GM18517 (cell line): ENCODE data around the gene THEM4.
"Not testable (repeated sequence)": the region's sequence is repeated elsewhere in the genome, so short reads cannot be mapped to it uniquely, and the experiment has no call there.

ENCODE experiments used
- ATAC-seq: cut with Tn5 transposase; IDR thresholded peaks from one replicate; pipeline ENCODE4 v1.9.1; 2021; ENCODE audit warnings: mild to moderate bottlenecking, moderate library complexity; ENCODE audit not compliant: unreplicated experiment

Gene THEM4

DNA sequence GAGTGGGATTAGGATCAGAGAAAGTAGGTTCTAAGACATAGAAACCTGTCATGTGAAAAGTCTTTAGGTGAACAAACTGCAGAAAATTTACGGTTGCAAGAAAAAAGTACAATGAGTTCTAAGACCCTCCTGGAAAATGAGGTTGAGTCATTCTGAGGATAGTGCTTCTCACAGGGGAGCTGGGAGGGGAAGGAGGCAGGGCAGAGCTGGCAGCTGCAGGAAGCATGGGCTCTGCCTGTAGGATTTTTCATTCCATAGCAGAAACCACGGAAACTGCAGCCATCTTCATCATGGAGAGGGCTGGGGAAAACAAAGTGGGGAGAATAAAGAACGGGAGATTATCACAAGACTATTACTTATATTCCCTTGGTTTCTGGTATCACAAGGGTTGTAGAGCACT, 25.8 kb upstream of the THEM4 start:
- ATAC-seq = no peak

- no peak for ATAC-seq
Observed at GRCh38 chr1:151934048-151934493, 24.8 kb upstream of the THEM4 start.

- no peak for ATAC-seq
Observed at GRCh38 chr1:151924691-151925587, 15.6 kb upstream of the THEM4 start.

DNA sequence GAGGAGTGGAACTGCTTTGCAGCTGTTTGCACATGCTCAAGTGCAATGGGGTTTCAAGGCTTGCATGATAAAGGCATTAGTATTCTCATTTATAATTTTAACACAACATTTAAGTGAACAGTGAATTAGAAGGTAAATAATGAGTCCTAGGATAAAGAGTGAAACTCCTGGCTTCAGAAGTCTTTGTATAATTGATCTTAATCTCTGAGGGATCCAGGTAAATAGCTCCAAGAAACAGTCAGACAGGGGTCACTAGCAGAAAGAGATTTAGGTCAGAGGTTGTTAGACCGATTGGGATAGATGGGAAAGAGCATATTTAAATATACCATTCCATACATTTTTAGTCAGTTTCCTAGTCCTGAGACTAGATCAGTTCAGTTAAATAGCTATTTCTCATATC, 14.1 kb upstream of the THEM4 start:
- no peak for ATAC-seq

DNA sequence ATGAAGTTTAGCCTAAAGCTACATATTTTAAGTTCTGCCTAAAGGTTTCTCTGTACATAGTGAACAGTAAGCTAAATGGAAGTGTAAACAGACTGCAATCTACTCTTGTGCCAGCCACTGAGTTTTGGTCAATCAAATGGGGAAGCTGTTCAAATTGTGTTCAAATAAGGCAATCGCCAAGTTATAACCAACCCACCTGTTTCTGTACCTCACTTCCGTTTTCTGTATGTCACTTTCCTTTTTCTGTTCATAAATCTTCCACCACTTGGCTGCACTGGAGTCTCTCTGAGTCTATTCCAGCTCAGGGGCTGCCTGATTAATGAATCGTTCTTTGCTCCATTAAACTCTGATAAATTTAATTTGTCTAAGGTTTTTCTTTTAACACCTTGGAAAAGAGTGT, 10.8 kb upstream of the THEM4 start:
- peak; percentile 46 for ATAC-seq

DNA sequence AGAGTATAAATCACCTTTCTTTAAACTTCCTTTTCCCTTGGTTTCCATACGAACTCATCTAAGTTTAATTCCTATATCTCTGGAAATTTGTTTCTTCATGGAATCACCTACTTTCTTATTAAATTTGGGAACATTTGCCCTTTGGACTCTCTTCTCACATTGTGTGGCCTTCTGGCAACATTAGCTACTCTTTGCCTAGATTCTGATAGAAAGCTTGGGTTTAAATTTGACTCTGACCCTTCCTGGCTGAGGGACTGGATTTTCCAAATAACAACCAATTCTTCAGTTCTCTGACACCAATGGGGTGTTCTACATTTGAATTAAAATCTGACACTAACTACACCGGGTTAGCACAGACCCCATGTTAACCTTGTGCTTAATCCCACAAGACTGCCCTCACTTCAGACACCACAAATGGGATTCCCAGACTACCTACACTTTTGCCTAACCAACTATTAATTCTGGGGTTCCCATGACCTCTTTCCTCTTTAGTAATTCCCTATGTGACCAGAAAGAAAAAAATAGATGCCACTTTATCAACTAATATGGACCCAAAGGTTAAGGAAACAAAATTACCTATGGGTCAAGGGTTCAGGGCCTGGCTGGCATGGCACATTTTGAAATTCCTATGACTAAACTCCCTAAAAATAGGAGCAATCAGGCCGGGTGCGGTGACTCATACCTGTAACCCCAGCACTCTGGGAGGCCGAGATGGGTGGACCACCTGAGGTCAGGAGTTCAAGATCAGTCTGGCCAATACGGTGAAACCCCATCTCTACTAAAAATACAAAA, 9.7 kb upstream of the THEM4 start:
- ATAC-seq = no peak

- no peak for ATAC-seq
Observed at GRCh38 chr1:151918156-151918555, 8.8 kb upstream of the THEM4 start.

- no peak for ATAC-seq
Observed at GRCh38 chr1:151916726-151917370, 7.5 kb upstream of the THEM4 start.

DNA sequence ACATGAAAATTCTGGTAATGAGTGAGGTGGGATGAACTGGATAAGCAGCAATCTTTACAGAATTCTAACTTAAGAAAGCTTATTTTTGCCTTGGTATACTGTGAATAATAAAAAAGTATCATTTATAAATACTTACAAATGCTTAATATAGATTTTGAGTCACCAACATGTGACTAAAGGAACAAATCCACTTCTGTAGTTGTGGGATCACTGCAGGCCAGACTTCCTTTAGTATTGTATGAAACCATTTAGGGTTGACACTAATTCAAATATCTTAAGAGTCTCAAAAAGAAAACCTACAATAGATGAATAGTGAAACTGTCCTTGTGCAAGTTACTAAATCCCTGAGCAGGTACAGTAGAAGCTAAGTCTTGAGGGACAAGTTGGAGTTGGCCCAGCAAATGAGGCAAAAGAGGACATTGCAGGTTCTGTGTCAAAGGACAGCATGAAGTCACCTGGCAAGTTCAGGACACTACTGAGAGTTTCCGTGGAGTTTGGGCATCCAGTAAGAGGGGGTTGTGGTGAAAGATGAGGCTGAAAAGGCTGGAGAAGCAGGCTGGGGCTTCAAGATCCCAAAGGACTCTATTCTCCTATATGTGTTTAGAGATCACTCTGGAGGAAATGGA, 5.9 kb upstream of the THEM4 start:
- no peak for ATAC-seq

- ATAC-seq = no peak
Observed at GRCh38 chr1:151914076-151914475, 4.8 kb upstream of the THEM4 start.

GRCh38 chr1:151912973-151913372, 3.7 kb upstream of the THEM4 start:
- no peak for ATAC-seq

- ATAC-seq = no peak
Observed at GRCh38 chr1:151908228-151908691, 1.1 kb downstream of the THEM4 start.

DNA sequence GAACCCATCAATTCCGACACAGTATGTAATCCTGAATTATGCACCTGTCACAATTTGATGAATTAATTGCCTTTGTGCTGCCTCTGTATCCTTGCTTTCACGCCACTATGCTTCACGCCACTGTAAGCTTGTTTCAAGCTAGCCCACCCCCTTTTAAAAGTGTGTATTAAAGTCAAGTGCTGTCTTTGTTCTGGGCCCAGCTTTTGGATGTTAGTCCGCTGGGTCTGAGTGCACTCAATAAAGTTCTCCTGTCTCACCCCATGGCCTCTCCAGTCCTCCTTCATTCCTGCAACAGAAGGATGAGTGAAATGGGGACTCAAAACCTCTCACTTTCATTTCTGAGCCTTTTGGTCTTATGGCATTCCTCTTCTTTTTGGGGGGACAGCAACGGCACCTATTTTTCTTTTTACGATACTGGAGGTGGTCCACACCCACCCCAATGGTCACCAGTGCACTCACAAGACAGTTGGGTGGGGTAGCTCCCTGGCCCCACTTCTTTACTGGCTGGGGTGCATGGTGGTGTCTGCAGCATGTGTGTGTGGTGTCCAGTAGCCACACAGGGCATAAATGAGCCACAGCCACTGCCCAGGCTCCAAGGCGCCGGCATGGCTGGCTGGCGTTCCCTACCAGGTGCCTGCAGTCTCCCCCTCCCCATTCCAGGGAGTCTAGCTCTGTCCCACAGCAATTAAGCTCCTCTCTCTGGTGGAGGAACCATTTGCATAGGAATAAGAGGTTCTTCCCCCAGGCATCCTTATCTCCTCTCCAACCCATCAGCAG, 1.8 kb downstream of the THEM4 start:
- ATAC-seq = no peak

DNA sequence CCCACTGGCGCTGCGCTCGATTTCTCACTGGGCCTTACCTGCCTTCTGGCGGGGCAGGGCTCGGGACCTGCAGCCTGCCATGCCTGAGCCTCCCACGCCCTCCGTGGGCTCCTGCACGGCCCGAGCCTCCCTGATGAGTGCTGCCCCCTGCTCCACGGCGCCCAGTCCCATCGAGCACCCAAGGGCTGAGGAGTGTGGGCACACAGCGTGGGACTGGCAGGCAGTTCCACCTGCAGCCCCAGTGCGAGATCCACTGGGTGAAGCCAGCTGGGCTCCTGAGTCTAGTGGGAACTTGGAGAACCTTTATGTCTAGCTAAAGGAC, 3.0 kb downstream of the THEM4 start:
- ATAC-seq = not testable (repeated sequence)

DNA sequence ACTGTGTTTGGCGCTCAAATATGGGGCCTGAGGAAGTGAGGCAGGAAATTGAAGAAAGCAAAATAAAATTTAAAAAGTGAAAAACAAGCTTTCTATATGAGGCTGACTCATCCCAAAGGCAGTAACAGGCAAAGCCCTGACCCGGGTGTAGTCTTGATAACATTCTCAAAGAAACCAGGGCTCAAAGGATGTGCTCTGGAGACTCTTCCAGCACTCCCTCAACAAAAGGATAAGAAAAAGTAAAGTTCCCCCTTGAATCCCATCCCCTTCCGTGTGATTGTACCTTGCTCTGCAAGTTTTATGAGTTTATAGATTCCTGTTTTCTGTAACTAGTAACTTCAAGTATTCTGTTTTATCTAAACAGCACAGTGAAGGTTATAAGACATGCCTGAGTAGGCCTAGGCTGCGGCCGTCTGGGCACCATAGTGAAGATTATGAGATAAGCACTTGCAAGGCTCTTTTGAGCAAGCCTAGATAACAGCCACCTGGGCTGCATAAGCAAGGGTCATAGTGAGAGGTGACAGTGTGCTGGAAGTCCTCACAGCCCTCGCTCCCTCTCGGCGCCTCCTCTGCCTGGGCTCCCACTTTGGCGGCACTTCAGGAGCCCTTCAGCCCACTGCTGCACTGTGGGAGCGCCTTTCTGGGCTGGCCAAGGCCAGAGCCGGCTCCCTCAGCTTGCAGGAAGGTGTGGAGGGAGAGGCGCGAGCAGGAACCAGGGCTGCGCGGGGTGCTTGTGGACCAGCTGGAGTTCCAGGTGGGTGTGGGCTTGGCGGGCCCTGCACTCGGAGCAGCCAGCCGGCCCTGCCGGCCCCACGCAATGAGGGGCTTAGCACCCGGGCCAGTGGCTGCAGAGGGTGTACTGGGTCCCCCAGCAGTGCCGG, 3.6 kb downstream of the THEM4 start:
- not testable (repeated sequence) for ATAC-seq

DNA sequence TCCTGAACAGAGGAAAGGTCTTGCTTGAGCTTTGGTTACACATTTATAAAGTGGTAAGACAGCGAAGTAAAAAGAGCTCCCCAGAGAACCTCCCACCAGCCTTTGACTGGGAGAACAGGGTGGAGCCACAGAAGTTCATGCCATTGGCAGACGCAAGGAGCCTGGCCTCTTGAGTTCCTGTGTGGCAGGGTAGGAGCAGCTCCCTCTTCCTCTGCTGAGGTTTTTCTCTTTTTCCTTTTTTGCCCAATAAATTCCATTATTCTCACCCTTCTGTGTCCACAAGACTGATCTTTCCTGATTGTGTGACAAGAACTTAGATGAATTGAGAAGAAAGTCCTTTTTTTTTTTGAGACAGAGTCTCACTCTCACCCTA, 4.3 kb downstream of the THEM4 start:
- no peak for ATAC-seq

- no peak for ATAC-seq
Observed at GRCh38 chr1:151902858-151903257, 6.5 kb downstream of the THEM4 start.

- ATAC-seq = not testable (repeated sequence)
Observed at GRCh38 chr1:151900804-151901203, 8.5 kb downstream of the THEM4 start.

DNA sequence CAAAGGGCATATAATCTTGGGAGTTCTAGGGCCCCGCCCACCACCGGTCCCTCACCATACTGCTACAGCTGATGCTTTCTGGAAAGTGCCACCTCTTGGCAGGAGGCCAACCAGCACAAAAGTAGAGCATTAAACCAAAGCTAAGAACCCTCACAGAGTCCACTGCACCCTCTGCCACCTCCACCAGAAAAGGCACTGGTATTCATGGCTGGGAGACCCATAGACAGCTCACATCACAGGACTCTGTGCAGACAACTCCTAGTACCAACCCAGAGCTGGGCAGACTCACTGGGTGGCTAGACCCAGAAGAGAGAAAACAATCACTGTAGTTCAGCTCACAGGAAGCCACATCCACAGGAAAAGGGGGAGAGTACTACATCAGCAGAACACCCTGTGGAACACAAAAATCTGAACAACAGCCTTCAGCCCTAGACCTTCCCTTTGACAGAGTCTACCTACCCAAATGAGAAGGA, 10.8 kb downstream of the THEM4 start:
- no peak for ATAC-seq
